Measurements from ENCODE around the gene CAV1.

The CAV1 gene

GRCh38 chr7:116516324-116516723 lies 8.5 kb upstream of the CAV1 start:
- H3K27ac ChIP-seq: no peak overlapping the region
- no peak for TF ChIP-seq CTCF (IDR thresholded peaks at IDR 0.05)
- no peak for TF ChIP-seq ZFX (IDR thresholded peaks at IDR 0.05; ENCODE audit: borderline replicate concordance)

GRCh38 chr7:116517626-116518025 lies 7.2 kb upstream of the CAV1 start:
- H3K27ac ChIP-seq: no peak overlapping the region
- TF ChIP-seq ZFX (IDR thresholded peaks at IDR 0.05; ENCODE audit: borderline replicate concordance) (no peak), CTCF (IDR thresholded peaks at IDR 0.05) (no peak)

- TF ChIP-seq ZFX (IDR thresholded peaks at IDR 0.05; ENCODE audit: borderline replicate concordance): no peak
- no peak for TF ChIP-seq CTCF (IDR thresholded peaks at IDR 0.05)
- no peak overlapping the region for H3K27ac ChIP-seq
Measured at GRCh38 chr7:116518961-116519360, 5.9 kb upstream of the CAV1 start.

GRCh38 chr7:116521046-116521664 lies 3.7 kb upstream of the CAV1 start:
- TF ChIP-seq CTCF (IDR thresholded peaks at IDR 0.05) (no peak), ZFX (IDR thresholded peaks at IDR 0.05; ENCODE audit: borderline replicate concordance) (no peak)
- H3K27ac ChIP-seq: no peak overlapping the region

GRCh38 chr7:116522247-116522646 lies 2.6 kb upstream of the CAV1 start:
- no peak overlapping the region for H3K27ac ChIP-seq
- TF ChIP-seq CTCF (IDR thresholded peaks at IDR 0.05) (no peak), ZFX (IDR thresholded peaks at IDR 0.05; ENCODE audit: borderline replicate concordance) (no peak)

GRCh38 chr7:116524221-116524608 lies 621 bp upstream of the CAV1 start:
- TF ChIP-seq CTCF (IDR thresholded peaks at IDR 0.05) (no peak), ZFX (IDR thresholded peaks at IDR 0.05; ENCODE audit: borderline replicate concordance) (no peak)
- no peak overlapping the region for H3K27ac ChIP-seq

GRCh38 chr7:116525298-116525912 lies 569 bp downstream of the CAV1 start:
- H3K27ac ChIP-seq: no peak overlapping the region
- TF ChIP-seq ZFX (IDR thresholded peaks at IDR 0.05; ENCODE audit: borderline replicate concordance) (no peak), CTCF (IDR thresholded peaks at IDR 0.05) (no peak)
